K562 (cell line): ENCODE results near the gene CACNA2D2. TPM values are rescaled to one million over a fixed set of nuclear protein-coding genes. Genes with fewer than 3 reads are reported as not detected.

Experiments
- ATAC-seq: fragments of 200-7000 bp; cut with Tn5 transposase; 3 replicates; pipeline ENCODE4 v1.9.1; 2020; ENCODE audit warnings: moderate library complexity
- BruUV-seq: library from RNA; stranded (reverse); fragments of 400-500 nt; replicated peaks from 2 replicates; lab custom pipeline; 2021; lab: Mats Ljungman, UMichigan
- CTCF ChIA-PET: fragments of 300-600 bp; formaldehyde crosslinking; extraction: SDS; loops from one replicate; lab custom pipeline; 2021; ENCODE audit warnings: low intra/inter-chr PET ratio; lab: Yijun Ruan, JAX
- POLR2A ChIA-PET: fragments of 300-600, 350-650 bp; sonication (Branson Sonifier 250); formaldehyde crosslinking; extraction: SDS; loops from one replicate; lab custom pipeline; 2021; ENCODE audit warnings: antibody characterized with exemption, inconsistent platforms; lab: Yijun Ruan, JAX
- DNase-seq, 4 experiments: peaks; one replicate each; pipeline versions ENCODE4 v3.0.0 to v3.0.0-alpha.2; 2011 to 2018; ENCODE audit warnings: low spot score in 3 of 4, mixed read lengths in 3 of 4; ENCODE audit errors: extremely low read depth in 1 of 4
- FAIRE-seq: peaks from 2 replicates; lab custom pipeline; 2011; peaks lifted over from hg19 to GRCh38; lab: Jason Lieb, UNC
- H2AFZ ChIP-seq: 2 replicates; pipeline ENCODE4 v1.6.0; 2011; ENCODE audit warnings: low read depth, low read length, control low read depth, inconsistent platforms
- H3K27ac ChIP-seq: fragments of 200-600 bp; 3 replicates; pipeline ENCODE4 v1.8.0; 2011; ENCODE audit warnings: low read depth, mild to moderate bottlenecking, control low read depth, inconsistent platforms, low read length, moderate library complexity, mixed read lengths; ENCODE audit errors: extremely low read depth
- H3K27me3 ChIP-seq, 2 experiments: fragments of 300-600 bp in 1 of 2; 2 replicates in 1 of 2; 3 replicates in 1 of 2; pipeline versions ENCODE4 v1.6.0 to v1.8.0; 2011; ENCODE audit warnings: inconsistent platforms in 2 of 2, low read length in 2 of 2, mild to moderate bottlenecking in 1 of 2, mixed read lengths in 1 of 2, moderate library complexity in 1 of 2; ENCODE audit not compliant: control insufficient read depth in 2 of 2, insufficient read depth in 2 of 2
- H3K36me3 ChIP-seq: fragments of 300-600 bp; 3 replicates; pipeline ENCODE4 v1.8.0; 2011; ENCODE audit warnings: mild to moderate bottlenecking, low read length, inconsistent platforms; ENCODE audit not compliant: control insufficient read depth, insufficient read depth
- H3K4me1 ChIP-seq, 2 experiments: fragments of 200-600 bp in 1 of 2; replicated peaks in 1 of 2; 2 replicates in 1 of 2; 3 replicates in 1 of 2; pipeline versions ENCODE4 v1.5.1 to v1.8.0; 2011; ENCODE audit warnings: inconsistent platforms in 2 of 2, low read length in 2 of 2, mild to moderate bottlenecking in 1 of 2, mixed read lengths in 1 of 2, moderate library complexity in 1 of 2; ENCODE audit not compliant: control insufficient read depth in 2 of 2, insufficient read depth in 2 of 2
- H3K4me2 ChIP-seq: 2 replicates; pipeline ENCODE4 v1.6.1; 2011; ENCODE audit warnings: low read length, control low read depth, inconsistent platforms, mixed read lengths; ENCODE audit not compliant: insufficient read depth
- H3K4me3 ChIP-seq: fragments of 200-600 bp; sonication (generic), shearing (Covaris generic); 2 replicates; pipeline ENCODE4 v1.5.1; 2016; ENCODE audit warnings: control low read depth, inconsistent platforms
- H3K79me2 ChIP-seq: fragments of 200-600 bp; 3 replicates; pipeline ENCODE4 v1.8.0; 2011; ENCODE audit warnings: low read length, inconsistent platforms; ENCODE audit not compliant: control insufficient read depth, insufficient read depth
- H3K9ac ChIP-seq, 2 experiments: 2 replicates each; pipeline versions ENCODE4 v1.6.0 to v1.6.1; 2011; ENCODE audit warnings: low read depth in 2 of 2, low read length in 2 of 2, control low read depth in 1 of 2, inconsistent platforms in 1 of 2, mild to moderate bottlenecking in 1 of 2, mixed read lengths in 1 of 2; ENCODE audit not compliant: insufficient read depth in 1 of 2
- H3K9me1 ChIP-seq: one replicate; pipeline ENCODE4 v1.6.0; 2011; ENCODE audit warnings: inconsistent platforms, mild to moderate bottlenecking, low read length, moderate library complexity; ENCODE audit not compliant: control insufficient read depth, insufficient read depth
- H3K9me3 ChIP-seq: replicated peaks from 2 replicates; pipeline ENCODE4 v1.5.1; 2011; ENCODE audit warnings: low read depth, low read length, inconsistent platforms; ENCODE audit not compliant: control insufficient read depth, insufficient read depth
- H4K20me1 ChIP-seq: replicated peaks from 2 replicates; pipeline ENCODE4 v1.6.1; 2011; ENCODE audit warnings: low read length, inconsistent platforms, mixed read lengths; ENCODE audit not compliant: control insufficient read depth, insufficient read depth
- BHLHE40 ChIP-seq: IDR thresholded peaks from 2 replicates; pipeline ENCODE4 v1.6.1; 2011; ENCODE audit warnings: low read length, improper control_type of control experiment
- BRF1 ChIP-seq: IDR thresholded peaks from 3 replicates; pipeline ENCODE4 v1.6.1; 2011; ENCODE audit warnings: borderline replicate concordance, mild to moderate bottlenecking; ENCODE audit not compliant: insufficient read length; ENCODE audit errors: extremely low read depth
- CSDE1 ChIP-seq, 2 experiments: fragments of 450-650 bp; IDR thresholded peaks; 2 replicates each; pipeline ENCODE4 v1.6.1; 2016; ENCODE audit warnings: mild to moderate bottlenecking in 1 of 2
- FOXJ2 ChIP-seq: fragments of 200-800 bp; sonication (Bioruptor generic); IDR thresholded peaks from 2 replicates; pipeline ENCODE4 v1.6.1; 2016; ENCODE audit warnings: missing genetic modification characterization, missing compliant biosample characterization
- HNRNPK ChIP-seq: fragments of 200-400 bp; formaldehyde crosslinking; IDR thresholded peaks from one replicate; pipeline ENCODE4 v1.6.1; 2018; ENCODE audit warnings: mild to moderate bottlenecking, low read depth, low read length; ENCODE audit not compliant: poor library complexity, severe bottlenecking
- IRF2 ChIP-seq: sonication (generic); formaldehyde crosslinking; IDR thresholded peaks from 2 replicates; pipeline ENCODE4 v1.8.1; 2022; ENCODE audit warnings: mild to moderate bottlenecking, missing genetic modification reagents
- KDM4B ChIP-seq, 2 experiments: fragments of 450-650 bp in 1 of 2; sonication (generic) in 1 of 2; IDR thresholded peaks; 2 replicates each; pipeline ENCODE4 v1.6.1; 2016 to 2017; ENCODE audit warnings: borderline replicate concordance in 2 of 2, antibody characterized with exemption in 1 of 2, low read depth in 1 of 2, mild to moderate bottlenecking in 1 of 2
- PPARD ChIP-seq: fragments of 250-450 bp; sonication (Bioruptor Pico); IDR thresholded peaks from 2 replicates; pipeline ENCODE4 v1.8.0; 2022; ENCODE audit warnings: inconsistent platforms, mild to moderate bottlenecking, moderate library complexity
- PTBP1 ChIP-seq: fragments of 200-400 bp; formaldehyde crosslinking; IDR thresholded peaks from 2 replicates; pipeline ENCODE4 v1.6.1; 2017; ENCODE audit warnings: low read depth, low read length
- SP2 ChIP-seq: IDR thresholded peaks from 2 replicates; pipeline ENCODE4 v1.6.1; 2011; ENCODE audit warnings: mild to moderate bottlenecking, low read depth, low read length, moderate library complexity; ENCODE audit not compliant: poor library complexity, severe bottlenecking; ENCODE audit errors: extremely low read depth
- ZNF175 ChIP-seq: fragments of 200-800 bp; sonication (Bioruptor generic); IDR thresholded peaks from 2 replicates; pipeline ENCODE4 v1.6.1; 2016; ENCODE audit warnings: low read depth, mild to moderate bottlenecking, missing genetic modification characterization, missing compliant biosample characterization
- ZNF24 ChIP-seq: fragments of 450-650 bp; IDR thresholded peaks from 2 replicates; pipeline ENCODE4 v1.6.1; 2016
- ZNF354B ChIP-seq: fragments of 250-450 bp; sonication (Bioruptor Pico); IDR thresholded peaks from 2 replicates; pipeline ENCODE4 v1.4.0; 2020
- ZNF778 ChIP-seq: fragments of 450-650 bp; formaldehyde crosslinking; IDR thresholded peaks from 2 replicates; pipeline ENCODE4 v1.4.0; 2020; ENCODE audit warnings: mild to moderate bottlenecking, moderate library complexity
- WGBS: fragments of 100-300 bp; shearing (Covaris generic); methylation state at CpG from one replicate; pipeline ENCODE4 v1.1.6; 2016; ENCODE audit warnings: low coverage, mixed read lengths; ENCODE audit not compliant: insufficient coverage; ENCODE audit errors: missing lambda C conversion rate; 5-methylcytosine and 5-hydroxymethylcytosine counted together
- in situ Hi-C: fragments of 300-500 bp; cut with MboI; formaldehyde crosslinking; loops from 4 replicates; pipeline ENCODE4 v1.15.0; 2018; ENCODE audit warnings: inconsistent platforms, mixed read lengths
- intact Hi-C: fragments of 100-400 bp; cut with micrococcal nuclease; formaldehyde crosslinking; loops from 2 replicates; pipeline ENCODE4 v1.14.2; 2022
- polyA plus RNA-seq, 8 experiments: library from polyadenylated mRNA; depleted of rRNA in 4 of 8; stranded (reverse) in 5 of 8; unstranded in 3 of 8; fragments of >200 nt; fragmentation: Nextera tagmentation in 2 of 8; fragmentation: Illumina TruSeq in 1 of 8; extraction: Ambion mirVana in 2 of 8; extraction: Trizol in 1 of 8; gene quantifications; 2 replicates each; pipeline versions ENCODE4 v1.2.1 to v1.2.3, GENCODE V29; 2011 to 2014; ENCODE audit warnings: inconsistent platforms in 1 of 8, missing spikeins in 1 of 8
- total RNA-seq, 7 experiments: library from RNA; depleted of rRNA in 6 of 7; stranded (reverse); fragments of >200 nt in 6 of 7; fragmentation: Illumina TruSeq in 2 of 7; extraction: Trizol in 2 of 7; gene quantifications; 2 replicates each; pipeline versions ENCODE4 v1.2.1 to v1.2.3, GENCODE V29; 2011 to 2021; ENCODE audit warnings: low replicate concordance in 1 of 7
- TF ChIP-seq, protein P1 (sequence below): sonication (generic); formaldehyde crosslinking; IDR thresholded peaks from 2 replicates; pipeline ENCODE4 v1.8.0; 2023; ENCODE audit warnings: mild to moderate bottlenecking, missing genetic modification reagents
- TF ChIP-seq, protein P2 (sequence below): IDR thresholded peaks from 2 replicates; pipeline ENCODE4 v1.6.1; 2014; ENCODE audit warnings: antibody characterized with exemption
- TF ChIP-seq, protein P3 (sequence below): fragments of 450-650 bp; IDR thresholded peaks from 2 replicates; pipeline ENCODE4 v1.7.0; 2016; ENCODE audit warnings: borderline replicate concordance

The CACNA2D2 gene
- total and polyA plus RNA-seq, 9 of the 15 experiments (the other 6 are each of a cell fraction or from before 2014, with no cell fraction given), result 0.11 to 0.58 (median 0.36) TPM; not detected in 2

DNA sequence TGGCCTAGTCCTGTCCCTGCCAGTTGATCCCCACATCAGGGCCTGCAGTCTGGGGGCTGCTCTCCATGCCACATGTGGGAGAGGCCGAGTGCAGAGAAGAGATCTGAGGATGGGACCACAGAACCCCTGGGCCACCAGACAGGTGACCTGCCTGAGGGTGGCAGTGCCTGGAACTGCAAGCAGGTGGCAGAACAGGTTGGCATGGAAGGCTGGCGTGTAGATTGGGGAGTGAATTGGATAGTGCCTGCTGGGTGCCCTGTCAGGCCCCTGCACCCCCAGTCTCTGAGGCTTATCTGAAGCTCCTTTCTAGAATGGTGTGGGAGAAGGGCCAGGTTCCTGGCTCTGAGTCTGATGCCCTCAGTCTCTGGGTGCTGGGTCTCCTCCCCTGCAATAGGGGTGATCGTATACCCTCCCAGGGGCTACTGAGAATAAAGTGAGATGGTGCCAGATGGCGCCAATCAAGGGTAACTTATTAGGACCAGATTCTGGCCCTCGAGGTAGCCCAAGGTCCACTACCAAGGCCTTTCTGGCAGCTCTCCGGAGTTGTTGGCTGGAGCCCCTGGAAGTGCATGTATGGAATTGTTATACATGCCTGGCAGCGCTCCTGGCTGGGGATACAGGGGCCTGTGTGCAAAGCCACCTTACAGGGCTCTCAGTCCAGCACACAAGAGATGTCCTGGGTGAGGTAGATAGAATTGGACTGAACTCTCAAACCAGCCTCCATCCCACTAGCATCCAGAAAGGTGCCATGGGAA, 48.4 kb upstream of the CACNA2D2 start:
- DNase-seq, result no peak
- WGBS, result 30% methylated on average over 4 of the region's 7 CpGs
- no TSS peak for BruUV-seq
- in situ Hi-C loops (no loop called here), intact Hi-C loops (no loop called here)
- no peaks in the 10 kb centered on the region for H3K36me3 ChIP-seq
- H2AFZ ChIP-seq, result no peak overlapping the region
- H3K27ac ChIP-seq, result no peak overlapping the region
- ATAC-seq, result no peak
- peaks cover 0 to 6% of the 10 kb centered on the region in 2 experiments; a peak in 2 of 5 replicates for H3K4me1 ChIP-seq
- POLR2A ChIA-PET, result no interaction called here
- no peaks in the 10 kb centered on the region for H3K27me3 ChIP-seq
- H3K9ac ChIP-seq, result no peak overlapping the region
- H4K20me1 ChIP-seq, result no peaks in the 10 kb centered on the region
- CTCF ChIA-PET, result interaction anchor here (0.6 kb wide), 1 partner anchor 279 kb away, joined by 3 read pairs; no protein-coding TSS in a partner anchor
- H3K4me3 ChIP-seq, result no peak overlapping the region
- H3K9me3 ChIP-seq, result no peaks in the 10 kb centered on the region
- no peak for TF ChIP-seq KDM4B (IDR thresholded peaks at IDR 0.05; ENCODE audit: borderline replicate concordance in 2 of 2, low read depth in 1 of 2)
- no peak for TF ChIP-seq ZNF175 (CRISPR knock-in tag)
- TF ChIP-seq PTBP1, result no peak
- TF ChIP-seq PPARD, result no peak
- no peak for TF ChIP-seq ZNF354B (CRISPR knock-in tag)
- TF ChIP-seq IRF2, result no peak
- TF ChIP-seq, protein P1, sequence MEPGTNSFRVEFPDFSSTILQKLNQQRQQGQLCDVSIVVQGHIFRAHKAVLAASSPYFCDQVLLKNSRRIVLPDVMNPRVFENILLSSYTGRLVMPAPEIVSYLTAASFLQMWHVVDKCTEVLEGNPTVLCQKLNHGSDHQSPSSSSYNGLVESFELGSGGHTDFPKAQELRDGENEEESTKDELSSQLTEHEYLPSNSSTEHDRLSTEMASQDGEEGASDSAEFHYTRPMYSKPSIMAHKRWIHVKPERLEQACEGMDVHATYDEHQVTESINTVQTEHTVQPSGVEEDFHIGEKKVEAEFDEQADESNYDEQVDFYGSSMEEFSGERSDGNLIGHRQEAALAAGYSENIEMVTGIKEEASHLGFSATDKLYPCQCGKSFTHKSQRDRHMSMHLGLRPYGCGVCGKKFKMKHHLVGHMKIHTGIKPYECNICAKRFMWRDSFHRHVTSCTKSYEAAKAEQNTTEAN, result no peak
- TF ChIP-seq FOXJ2 (tag), result no peak
- TF ChIP-seq, protein P2, sequence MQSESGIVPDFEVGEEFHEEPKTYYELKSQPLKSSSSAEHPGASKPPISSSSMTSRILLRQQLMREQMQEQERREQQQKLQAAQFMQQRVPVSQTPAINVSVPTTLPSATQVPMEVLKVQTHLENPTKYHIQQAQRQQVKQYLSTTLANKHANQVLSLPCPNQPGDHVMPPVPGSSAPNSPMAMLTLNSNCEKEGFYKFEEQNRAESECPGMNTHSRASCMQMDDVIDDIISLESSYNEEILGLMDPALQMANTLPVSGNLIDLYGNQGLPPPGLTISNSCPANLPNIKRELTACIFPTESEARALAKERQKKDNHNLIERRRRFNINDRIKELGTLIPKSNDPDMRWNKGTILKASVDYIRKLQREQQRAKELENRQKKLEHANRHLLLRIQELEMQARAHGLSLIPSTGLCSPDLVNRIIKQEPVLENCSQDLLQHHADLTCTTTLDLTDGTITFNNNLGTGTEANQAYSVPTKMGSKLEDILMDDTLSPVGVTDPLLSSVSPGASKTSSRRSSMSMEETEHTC, result no peak
- TF ChIP-seq BRF1, result no peak
- TF ChIP-seq ZNF778, result no peak
- TF ChIP-seq ZNF24, result no peak
- TF ChIP-seq SP2, result no peak
- TF ChIP-seq CSDE1 (IDR thresholded peaks at IDR 0.05), result no peak
- TF ChIP-seq HNRNPK, result no peak
- TF ChIP-seq, protein P3, sequence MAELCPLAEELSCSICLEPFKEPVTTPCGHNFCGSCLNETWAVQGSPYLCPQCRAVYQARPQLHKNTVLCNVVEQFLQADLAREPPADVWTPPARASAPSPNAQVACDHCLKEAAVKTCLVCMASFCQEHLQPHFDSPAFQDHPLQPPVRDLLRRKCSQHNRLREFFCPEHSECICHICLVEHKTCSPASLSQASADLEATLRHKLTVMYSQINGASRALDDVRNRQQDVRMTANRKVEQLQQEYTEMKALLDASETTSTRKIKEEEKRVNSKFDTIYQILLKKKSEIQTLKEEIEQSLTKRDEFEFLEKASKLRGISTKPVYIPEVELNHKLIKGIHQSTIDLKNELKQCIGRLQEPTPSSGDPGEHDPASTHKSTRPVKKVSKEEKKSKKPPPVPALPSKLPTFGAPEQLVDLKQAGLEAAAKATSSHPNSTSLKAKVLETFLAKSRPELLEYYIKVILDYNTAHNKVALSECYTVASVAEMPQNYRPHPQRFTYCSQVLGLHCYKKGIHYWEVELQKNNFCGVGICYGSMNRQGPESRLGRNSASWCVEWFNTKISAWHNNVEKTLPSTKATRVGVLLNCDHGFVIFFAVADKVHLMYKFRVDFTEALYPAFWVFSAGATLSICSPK, result no peak
- no peak for TF ChIP-seq BHLHE40
- no peak overlapping the region for H3K4me2 ChIP-seq
- FAIRE-seq, result no peak
- no peaks in the 10 kb centered on the region for H3K79me2 ChIP-seq
- no peaks in the 10 kb centered on the region for H3K9me1 ChIP-seq
